ENCODE measurements around the gene CEP57L1.
"Not testable (repeated sequence)": the region's sequence is repeated elsewhere in the genome, so short reads cannot be mapped to it uniquely, and the experiment has no call there.

The CEP57L1 gene

DNA sequence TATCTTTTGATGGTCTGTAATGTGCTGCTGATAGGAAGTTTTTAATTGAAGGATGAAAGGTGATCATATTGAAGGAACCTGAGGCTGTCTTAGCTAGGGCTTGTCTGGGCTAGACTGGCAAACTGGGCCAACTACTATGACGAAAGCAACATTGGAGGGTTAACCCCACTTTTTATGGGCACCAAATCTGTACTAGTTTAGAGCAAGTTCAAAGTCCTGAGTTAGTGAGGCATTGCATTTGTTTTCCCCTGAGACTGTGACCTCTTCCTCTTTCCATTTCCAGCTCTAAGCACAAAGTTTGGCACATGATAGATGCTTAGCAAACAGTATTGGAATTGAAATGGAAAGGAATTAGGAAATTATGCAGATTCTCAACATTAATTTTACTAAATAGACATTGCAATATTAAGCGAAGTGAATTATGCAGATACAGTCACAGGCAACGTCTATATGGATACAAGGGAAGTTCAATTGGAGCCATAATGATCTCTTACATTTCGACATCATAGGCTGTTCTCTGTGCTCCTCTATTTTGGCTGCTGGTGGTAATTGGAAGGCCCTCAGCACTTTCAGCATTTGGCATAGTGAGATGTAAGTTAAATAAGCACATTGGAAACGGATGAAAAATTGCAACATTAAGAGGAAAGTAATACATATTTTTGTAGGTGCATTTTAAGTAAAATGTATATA, 22.2 kb downstream of the CEP57L1 start:
- no peak for DNase-seq

DNA sequence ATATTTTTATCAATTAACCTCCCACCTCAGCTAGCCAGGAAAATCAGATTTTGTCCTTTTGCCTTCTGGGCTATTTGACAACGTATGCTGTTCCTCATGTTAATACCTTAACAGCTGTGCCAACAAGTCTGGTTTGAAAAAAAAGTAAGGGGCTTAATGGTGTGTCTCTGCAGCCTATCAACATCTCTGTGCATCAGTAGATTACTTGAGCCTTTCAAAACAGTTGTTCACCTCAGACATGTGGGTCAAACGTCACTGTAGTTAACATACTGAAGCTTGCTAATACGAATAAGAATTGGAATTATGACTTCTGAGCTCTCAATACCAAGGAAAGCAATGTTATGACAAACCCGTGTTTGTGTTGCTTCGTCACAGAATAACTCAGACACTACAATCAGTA, 23.0 kb downstream of the CEP57L1 start:
- DNase-seq, result no peak

DNA sequence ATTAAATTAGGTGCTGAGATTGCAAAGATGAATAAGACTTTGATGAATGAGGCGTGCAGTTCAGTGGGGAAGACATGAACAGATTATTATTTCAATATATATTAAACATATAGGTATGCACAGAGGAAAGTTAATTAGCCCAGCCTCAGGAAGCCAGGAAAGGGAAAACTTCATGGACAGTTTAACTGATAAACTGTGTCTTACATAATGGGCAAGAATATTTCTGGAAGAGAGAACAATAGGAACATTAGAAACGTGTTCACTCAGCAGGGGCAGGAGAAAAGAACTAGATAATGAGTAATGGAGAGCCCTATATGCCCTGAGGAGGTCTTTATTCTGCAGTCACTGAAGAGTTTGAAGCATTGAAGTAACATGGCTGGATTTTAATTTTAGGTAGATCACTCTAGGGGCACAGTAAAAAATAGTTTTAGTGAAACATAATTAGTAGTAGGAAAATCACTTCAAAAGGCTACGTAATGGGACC, 23.6 kb downstream of the CEP57L1 start:
- no peak for DNase-seq

DNA sequence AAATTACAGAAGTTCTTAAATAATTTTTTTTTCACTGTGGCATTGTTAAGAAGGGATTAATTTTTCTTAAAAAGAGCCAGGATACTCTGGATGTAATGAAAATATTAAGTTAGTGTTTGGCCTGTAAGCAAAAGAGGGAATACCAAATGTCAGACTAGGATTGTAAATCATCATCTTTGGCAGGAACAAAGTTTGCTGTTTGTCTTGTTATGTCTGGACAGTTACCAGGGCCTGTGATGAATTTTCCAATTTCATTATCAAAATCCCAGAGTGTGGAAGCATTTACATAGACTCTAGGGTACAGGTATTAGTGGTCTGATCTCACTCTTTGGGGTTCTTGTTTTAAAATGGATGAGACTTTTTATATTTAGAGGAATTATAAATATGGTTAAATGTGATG, 26.1 kb downstream of the CEP57L1 start:
- DNase-seq, result no peak

DNA sequence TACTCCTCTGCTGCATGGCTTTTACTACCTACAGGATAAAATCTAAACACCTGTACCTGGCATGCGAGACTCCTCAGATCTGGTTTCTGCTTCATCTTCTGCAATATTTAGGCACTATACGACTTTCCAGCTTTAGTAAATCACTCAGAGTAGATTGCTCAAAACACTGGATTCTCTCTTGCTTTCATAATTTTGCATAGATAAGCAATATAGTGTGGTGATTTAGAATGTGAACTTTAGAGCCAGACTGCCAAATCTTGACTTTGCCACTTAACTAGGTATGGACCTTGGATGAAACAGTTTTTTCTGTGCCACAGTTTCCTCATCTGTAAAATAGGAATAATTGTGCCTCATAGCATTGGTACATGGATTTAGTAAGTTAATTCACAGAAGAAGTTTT, 28.9 kb downstream of the CEP57L1 start:
- DNase-seq, result no peak

DNA sequence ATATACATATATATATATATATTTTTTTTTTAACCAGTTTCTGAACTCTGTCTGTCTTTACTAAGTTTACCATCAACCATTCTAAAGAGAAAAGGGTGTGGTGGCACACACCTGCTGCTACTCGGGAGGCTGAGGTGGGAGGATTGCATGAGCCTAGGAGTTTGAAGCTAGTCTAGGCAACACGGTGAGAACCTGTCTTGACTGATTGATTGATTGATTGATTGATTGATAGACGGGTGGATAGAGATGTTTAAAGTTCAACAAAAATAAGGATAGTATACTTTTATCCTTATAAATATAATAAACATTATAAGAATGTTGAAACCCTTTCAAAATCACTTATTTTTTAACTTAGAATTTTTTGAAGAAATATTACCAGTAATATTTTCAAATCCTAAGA, 30.2 kb downstream of the CEP57L1 start:
- no peak for DNase-seq

DNA sequence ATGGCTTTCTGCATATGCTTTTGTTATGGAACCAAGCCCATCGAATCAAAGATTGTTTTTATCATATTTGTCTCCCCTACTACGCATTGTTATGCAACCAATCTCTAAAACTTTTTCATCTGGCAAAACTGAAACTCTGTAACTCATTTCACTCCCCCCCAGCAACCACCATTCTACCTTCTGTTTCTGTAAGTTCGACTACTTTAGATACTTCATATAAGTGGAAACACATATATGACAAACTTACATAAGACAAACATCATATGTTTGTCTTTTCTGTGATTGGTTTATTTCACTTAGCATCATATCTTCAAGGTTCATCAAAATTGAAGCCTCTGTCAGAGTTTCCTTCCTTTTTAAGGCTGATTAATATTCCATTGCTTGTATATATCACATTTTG, 34.8 kb downstream of the CEP57L1 start:
- no peak for DNase-seq

DNA sequence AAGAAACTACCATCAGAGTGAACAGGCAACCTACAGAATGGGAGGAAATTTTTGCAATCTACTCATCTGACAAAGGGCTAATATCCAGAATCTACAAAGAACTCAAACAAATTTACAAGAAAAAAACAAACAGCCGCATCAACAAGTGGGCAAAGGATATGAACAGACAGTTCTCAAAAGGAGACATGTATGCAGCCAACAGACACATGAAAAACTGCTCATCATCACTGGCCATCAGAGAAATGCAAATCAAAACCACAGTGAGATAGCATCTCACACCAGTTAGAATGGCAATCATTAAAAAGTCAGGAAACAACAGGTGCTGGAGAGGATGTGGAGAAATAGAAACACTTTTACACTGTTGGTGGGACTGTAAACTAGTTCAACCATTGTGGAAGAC, 40.3 kb downstream of the CEP57L1 start:
- not testable (repeated sequence) for DNase-seq

DNA sequence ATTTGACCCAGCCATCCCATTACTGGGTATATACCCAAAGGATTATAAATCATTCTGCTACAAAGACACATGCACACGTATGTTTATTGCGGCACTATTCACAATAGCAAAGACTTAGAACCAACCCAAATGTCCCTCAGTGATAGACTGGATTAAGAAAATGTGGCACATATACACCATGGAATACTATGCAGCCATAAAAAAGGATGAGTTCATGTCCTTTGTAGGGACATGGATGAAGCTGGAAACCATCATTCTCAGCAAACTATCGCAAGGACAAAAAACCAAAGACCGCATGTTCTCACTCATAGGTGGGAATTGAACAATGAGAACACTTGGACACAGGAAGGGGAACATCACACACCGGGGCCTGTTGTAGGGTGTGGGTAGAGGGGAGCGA, 40.7 kb downstream of the CEP57L1 start:
- not testable (repeated sequence) for DNase-seq

DNA sequence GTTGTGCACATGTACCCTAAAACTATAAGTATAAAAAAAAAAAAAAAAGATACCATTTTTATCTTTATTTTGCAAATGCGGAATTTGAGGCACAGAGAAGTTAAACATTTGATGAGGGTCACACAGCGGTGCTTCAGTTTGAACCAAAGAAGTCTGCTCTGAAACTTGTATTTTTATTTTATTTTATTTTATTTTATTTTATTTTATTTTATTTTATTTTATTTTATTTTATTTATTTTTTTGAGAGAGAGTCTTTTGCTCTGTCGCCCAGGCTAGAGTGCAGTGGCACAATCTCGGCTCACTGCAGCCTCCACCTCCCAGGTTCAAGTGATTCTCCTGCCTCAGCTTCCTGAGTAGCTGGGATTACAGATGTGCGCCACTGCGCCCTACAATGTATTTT, 41.2 kb downstream of the CEP57L1 start:
- not testable (repeated sequence) for DNase-seq

DNA sequence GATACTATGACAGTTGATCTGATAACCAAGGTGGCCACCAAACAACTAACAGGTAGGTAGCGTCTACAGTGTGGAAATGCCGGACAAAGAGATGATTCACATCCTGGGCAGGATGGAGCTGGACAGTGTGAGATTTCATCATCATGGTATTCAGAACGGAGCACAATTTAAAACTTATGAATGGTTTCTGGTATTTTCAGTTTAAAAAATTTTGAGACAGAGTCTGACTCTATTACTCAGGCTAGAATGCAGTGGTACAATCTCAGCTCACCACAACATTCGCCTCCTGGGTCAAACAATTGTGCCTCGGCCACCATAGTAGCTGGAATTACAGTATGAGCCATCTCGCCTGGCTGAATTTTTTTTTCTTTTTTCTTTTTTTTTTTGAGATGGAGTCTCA, 43.8 kb downstream of the CEP57L1 start:
- DNase-seq, result no peak

DNA sequence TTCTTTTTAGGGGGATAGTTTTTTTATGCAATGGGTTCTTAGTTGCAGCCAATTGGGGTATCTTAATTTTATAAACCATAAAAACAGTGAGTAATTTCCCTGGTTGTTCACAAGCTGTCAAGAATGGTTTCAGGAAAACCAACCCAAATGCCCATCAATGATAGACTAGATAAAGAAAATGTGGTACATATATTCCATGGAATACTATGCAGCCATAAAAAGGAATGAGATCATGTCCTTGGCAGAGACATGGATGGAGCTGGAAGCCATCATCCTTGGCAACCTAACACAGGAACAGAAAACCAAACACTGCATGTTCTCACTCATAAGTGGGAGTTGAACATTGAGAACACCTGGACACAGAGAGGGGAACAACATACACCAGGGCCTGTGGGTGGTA, 46.8 kb downstream of the CEP57L1 start:
- not testable (repeated sequence) for DNase-seq

DNA sequence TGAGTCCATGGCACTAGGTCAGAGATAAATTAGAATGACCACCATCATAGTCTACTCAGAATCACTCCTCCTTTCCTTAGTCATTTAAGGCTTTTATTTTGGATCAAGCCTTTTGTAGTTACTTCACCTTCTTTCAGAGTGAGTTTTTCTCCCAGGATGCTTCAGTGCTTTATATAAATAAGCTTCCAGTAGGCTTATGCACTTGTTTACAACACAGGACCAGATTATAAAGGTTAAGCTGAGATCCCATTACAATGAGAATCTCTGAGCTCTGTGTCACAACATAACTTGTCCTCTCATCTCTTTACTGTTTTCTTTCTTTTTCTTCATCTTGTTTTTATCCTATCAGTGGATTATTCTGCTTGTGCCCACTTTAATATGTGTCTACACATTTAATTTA, 47.9 kb downstream of the CEP57L1 start:
- no peak for DNase-seq

DNA sequence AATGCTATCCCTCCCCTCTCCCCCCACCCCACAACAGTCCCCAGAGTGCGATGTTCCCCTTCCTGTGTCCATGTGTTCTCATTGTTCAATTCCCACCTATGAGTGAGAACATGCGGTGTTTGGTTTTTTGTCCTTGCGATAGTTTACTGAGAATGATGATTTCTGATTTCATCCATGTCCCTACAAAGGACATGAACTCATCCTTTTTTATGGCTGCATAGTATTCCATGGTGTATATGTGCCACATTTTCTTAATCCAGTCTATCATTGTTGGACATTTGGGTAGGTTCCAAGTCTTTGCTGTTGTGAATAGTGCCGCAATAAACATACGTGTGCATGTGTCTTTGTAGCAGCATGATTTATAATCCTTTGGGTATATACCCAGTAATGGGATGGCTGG, 52.9 kb downstream of the CEP57L1 start:
- not testable (repeated sequence) for DNase-seq

DNA sequence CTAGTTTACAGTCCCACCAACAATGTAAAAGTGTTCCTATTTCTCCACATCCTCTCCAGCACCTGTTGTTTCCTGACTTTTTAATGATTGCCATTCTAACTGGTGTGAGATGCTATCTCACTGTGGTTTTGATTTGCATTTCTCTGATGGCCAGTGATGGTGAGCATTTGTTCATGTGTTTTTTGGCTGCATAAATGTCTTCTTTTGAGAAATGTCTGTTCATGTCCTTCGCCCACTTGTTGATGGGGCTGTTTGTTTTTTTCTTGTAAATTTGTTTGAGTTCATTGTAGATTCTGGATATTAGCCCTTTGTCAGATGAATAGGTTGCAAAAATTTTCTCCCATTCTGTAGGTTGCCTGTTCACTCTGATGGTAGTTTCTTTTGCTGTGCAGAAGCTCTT, 53.4 kb downstream of the CEP57L1 start:
- not testable (repeated sequence) for DNase-seq

DNA sequence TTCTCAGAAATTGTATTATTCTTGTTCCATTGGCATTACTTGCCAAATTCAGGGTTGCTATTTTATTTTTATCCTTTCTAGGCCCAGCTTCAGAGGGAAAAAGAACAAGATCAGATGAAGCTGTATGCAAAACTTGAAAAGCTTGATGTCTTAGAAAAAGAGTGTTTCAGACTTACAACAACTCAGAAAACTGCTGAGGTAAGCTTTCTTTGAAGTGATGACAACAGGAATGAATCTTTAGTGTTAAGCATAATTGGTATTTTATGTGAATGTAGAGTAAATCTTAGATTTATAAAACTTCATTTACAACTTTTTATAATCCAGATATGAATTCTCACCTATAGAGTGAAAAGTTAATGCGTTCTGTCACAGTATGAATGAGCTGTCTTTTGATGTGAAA, 58.4 kb downstream of the CEP57L1 start:
- DNase-seq, result no peak

DNA sequence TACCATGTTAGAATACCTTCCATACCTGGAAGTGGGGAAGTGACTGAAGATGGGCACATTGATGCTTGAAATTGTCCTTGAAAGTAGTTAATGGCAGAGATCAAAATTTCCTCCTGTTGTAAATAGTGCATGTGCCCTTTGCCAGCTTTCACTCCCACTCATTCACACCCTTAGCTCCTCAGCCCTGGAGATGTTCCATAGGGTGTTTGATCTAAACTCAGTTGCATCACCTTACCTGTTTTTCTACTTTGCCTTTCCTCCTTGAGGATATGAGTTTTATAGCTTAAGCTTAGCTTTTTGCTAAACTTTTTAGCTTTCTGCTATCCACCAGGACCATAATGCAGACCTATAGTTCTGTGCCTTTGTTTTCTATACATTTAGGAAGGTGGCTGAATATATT, 69.0 kb downstream of the CEP57L1 start:
- no peak for DNase-seq

DNA sequence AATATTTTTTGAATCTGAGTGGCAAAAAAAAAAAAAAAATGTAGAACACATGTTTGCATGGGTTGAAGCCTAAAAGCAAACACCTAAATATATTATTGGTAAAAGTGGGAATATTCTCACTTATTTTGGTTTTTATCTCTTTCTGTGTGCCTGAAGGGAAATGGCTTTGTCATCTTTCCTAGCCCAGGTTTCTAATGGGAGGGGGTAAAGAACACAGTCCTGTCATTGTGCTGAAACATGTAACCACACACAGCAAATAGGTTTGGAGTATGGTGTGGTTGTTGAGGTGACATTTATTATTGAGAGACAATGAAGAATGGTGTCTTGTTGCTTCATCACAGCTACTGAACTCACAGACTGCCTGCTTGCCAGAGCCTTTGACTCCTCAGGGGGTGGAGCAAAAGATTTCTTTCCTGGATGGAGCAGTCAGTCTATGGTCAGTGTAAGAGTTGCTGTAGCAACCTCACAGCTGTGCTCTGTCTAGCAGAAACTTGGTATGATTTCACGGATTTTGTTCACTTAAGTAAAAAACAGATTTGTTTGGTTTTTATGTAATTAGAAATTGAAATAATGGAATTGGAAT, 70.2 kb downstream of the CEP57L1 start:
- DNase-seq, result no peak

DNA sequence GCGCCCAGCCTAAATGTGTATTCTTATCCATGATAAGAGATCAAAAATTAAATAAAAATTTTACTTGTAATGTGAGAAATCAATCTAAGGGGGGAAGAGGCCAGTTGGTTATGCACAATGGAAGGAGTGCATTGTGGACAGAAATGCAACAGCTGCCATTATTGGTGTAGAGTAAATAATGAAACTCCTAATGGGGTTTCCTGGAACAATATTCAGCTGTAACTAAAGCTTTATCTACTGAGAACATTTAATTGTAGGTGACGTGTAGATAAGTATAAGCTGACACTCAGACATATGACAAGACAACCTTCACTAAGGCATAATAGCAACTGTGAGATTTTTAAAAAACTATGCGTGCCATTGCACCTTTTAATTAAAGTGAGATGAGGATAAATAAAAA, 71.4 kb downstream of the CEP57L1 start:
- DNase-seq, result no peak

DNA sequence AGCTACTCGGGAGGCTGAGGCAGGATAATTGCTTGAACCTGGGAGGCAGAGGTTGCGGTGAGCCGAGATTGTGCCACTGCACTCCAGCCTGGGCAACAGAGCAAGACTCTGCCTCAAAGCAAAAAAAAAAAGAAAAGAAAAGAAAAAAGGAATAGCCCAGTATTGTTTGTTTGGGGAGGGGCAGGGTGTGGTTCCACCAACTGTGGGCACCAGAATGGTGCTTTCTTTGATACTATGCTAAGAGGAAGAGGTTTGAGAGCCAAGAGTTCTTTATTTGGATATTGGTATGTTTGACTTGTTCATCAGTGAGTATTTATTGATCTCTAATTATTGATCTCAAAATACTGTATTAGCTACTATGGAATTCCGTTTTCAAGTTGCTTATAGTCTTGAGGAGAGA, 72.3 kb downstream of the CEP57L1 start:
- no peak for DNase-seq

DNA sequence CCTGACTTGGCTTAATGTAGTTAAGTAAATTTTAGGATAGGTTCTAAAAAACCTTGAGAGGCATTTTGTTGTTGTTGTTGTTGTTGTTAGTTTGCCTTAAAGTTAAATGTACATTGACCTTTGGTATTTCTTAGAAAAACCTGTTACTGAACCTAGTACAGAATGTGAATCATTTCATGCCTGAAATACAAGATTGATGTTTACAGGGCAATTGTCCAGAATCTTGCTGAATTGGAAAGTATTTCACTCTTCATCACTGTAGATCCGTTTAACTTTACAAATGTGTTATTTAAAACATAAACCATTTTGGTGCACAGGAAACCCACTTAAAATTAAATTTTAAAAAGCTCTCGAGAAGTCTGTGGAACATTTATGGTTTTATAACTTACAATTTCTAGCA, 75.0 kb downstream of the CEP57L1 start:
- DNase-seq, result no peak

DNA sequence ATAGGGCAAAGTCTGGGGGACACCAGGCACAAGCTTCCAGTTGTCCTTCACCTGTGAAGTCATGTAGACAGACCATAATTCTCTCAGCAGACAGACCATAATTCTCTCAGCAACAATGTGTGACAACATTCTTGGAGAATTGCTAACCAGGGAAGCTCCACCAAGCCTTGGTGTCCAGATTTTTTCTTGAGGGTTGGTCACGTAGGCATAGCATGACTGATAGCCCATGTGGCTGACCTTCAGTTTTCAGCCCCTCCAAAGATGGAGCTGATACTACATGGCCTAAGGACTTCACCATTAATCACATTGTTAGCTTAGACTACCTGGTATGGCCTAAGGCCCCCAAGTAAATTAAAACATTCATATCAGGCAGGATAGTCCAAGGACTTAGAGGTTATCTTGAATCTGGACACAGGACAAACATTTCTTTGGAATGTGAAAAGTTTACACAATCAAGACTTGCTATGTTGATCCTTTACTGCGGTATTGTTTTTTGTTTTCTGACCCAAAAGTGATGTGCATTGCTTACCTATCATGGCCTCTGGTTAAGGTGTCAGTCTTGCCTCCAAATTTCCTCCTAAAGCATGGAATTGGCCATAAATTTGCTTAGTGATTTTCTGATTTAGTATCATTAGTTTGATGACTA, 76.9 kb downstream of the CEP57L1 start:
- DNase-seq, result no peak

DNA sequence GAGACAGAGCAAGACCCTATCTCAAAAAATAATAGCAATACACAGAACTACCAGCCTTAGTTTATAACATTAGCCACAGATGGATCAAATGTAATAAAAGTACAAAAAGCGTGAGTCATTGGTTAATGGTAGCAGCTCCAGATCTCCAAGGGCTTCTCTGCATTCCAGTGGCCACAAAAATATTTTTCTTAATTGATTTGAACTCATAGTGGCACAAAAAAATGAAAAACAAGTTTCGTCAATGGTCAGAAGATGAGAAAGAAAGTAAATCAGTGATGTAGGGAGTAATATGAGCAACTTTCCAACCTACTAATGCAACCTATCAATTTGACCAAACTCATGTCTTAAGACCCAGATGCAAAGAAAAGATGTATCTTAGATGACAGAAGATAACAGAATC, 79.6 kb downstream of the CEP57L1 start:
- no peak for DNase-seq

DNA sequence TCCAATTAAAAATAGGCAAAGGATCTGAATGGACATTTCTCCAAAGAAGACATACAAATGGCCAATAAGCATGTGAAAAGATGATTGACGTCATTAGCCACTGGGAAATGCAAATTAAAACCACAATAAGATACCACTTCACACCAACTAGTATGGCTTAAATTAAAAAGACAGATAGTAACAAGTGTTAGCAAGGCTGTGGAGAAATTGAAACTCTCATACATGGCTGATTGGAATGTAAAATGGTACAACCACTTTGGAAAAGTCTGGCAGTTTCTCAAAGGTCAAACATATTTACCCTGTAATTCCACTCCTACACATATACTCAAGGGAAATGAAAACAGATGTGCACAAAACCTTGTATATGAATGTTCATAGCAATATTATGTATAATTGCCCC, 83.6 kb downstream of the CEP57L1 start:
- DNase-seq, result no peak

DNA sequence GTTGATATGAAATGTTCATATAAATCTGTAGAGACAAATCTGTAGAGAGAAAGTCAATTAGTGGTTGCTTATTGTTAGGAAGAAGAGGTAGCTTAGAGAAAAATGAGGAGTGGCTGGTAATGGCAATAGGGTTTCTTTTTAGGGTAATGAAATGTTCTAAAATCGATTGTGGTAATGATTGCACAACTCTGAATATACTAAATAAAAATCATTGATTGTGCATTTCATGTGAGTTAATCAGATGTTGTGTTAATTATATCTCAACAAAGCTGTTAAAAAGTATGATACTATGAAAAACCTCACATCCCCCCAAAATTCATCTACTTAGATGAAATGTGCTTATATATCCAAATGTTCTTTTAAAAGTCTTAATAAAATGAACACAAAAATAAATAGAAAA, 84.2 kb downstream of the CEP57L1 start:
- no peak for DNase-seq
